GM23248 (cell line): Measurements from ENCODE around the gene SNRK.

Experiments used
- EZH2 ChIP-seq: fragments of 200-600 bp; sonication (generic); IDR thresholded peaks from 2 replicates; pipeline ENCODE4 v1.6.1; 2018; ENCODE audit warnings: antibody characterized with exemption, mild to moderate bottlenecking; ENCODE audit not compliant: insufficient read depth, poor library complexity, severe bottlenecking
- EZH2phosphoT487 ChIP-seq: fragments of 200-600 bp; sonication (generic); IDR thresholded peaks from 2 replicates; pipeline ENCODE4 v1.6.1; 2018; ENCODE audit warnings: antibody characterized with exemption, moderate library complexity, mild to moderate bottlenecking, low read depth; ENCODE audit not compliant: insufficient read depth

GRCh38 chr3:43388175-43388574 lies 101.8 kb downstream of the SNRK start:
- TF ChIP-seq EZH2 = no peak
- no peak for TF ChIP-seq EZH2phosphoT487
